ENCODE results near the gene FAM120A.
A peak's percentile ranks its signal among the peaks of the same experiment; 100 is the strongest.
"Not testable (repeated sequence)": the region's sequence is repeated elsewhere in the genome, so short reads cannot be mapped to it uniquely, and the experiment has no call there.

The FAM120A gene, protein sequence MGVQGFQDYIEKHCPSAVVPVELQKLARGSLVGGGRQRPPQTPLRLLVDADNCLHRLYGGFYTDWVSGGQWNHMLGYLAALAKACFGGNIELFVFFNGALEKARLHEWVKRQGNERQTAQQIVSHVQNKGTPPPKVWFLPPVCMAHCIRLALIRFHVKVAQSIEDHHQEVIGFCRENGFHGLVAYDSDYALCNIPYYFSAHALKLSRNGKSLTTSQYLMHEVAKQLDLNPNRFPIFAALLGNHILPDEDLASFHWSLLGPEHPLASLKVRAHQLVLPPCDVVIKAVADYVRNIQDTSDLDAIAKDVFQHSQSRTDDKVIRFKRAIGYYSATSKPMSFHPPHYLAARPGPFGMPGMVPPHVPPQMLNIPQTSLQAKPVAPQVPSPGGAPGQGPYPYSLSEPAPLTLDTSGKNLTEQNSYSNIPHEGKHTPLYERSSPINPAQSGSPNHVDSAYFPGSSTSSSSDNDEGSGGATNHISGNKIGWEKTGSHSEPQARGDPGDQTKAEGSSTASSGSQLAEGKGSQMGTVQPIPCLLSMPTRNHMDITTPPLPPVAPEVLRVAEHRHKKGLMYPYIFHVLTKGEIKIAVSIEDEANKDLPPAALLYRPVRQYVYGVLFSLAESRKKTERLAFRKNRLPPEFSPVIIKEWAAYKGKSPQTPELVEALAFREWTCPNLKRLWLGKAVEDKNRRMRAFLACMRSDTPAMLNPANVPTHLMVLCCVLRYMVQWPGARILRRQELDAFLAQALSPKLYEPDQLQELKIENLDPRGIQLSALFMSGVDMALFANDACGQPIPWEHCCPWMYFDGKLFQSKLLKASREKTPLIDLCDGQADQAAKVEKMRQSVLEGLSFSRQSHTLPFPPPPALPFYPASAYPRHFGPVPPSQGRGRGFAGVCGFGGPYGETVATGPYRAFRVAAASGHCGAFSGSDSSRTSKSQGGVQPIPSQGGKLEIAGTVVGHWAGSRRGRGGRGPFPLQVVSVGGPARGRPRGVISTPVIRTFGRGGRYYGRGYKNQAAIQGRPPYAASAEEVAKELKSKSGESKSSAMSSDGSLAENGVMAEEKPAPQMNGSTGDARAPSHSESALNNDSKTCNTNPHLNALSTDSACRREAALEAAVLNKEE

DNA sequence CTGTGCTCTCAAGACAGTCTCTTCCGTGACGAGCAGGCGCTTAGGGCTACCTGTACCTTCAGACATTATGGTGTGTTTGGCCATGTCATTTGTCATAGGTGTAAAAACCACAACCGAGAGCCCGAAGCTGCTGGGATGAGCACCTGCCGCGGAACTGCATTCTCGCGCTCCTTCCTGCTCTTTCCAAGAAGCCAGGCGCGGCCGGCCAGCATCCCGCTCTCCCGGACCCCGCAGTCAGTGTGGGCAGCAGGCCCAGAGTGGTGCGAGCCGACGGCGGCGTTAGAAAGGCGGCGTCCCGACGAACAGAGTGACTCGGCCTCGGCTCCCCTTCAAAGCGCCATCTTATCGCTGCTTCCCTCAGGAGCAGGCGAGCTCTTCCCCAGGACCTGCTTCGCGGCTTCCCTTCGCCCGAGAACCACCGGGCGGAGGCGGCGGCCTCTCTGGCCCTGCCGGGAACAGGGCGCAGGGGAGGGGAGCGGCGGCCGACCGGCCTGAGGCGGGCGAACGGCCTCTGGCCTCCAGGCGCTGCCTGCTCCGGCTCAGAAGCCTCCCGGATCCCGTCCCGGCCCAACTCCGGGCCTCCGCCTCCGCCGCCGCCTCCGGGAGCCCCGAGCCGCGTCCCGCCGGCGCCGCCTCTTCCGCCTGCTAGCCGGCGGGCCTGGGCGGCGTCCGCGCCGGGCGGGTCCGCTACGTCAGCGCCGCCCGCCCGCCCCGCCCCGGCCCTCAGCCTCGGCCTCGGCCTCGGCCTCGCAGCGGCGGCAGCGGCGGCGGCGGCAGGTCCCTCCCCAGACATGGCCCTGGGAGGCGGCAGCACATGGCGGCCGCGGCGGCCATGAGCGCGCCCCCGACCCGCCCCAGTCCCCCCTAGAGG is at the start of gene FAM120A:
TSS of gene FAM120A (plus strand) at position 741 of the 871 bp plus-strand sequence. CDS start 231 bp downstream, outside the sequence.
- H3K4me3 ChIP-seq: peak within 1 kb of the TSS; percentile 79 to 98 (median 87)
- peak within 1 kb of the TSS; percentile 89 to 100 (median 97) for H3K27ac ChIP-seq

DNA sequence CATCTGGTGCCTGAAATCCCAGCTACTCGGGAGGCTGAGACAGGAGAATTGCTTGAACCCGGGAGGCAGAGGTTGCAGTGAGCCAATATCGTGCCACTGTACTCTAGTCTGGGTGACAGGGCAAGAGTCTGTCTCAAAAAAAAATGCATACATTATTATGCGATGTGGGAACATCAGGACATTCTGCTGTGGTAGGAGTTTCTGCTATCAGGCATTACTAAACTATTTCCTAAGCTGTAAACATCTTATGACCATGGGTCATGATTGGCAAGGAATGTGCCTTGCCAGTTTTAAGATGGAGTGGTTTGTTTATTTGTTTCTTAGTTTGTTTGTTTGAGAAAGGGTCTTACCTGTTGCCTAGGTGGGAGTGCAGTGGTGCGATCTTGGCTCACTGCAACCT is 45.1 kb upstream of the FAM120A start:
- Histone ChIP-seq H3K27ac (no peak overlapping the region), H3K4me3 (no peak overlapping the region)

DNA sequence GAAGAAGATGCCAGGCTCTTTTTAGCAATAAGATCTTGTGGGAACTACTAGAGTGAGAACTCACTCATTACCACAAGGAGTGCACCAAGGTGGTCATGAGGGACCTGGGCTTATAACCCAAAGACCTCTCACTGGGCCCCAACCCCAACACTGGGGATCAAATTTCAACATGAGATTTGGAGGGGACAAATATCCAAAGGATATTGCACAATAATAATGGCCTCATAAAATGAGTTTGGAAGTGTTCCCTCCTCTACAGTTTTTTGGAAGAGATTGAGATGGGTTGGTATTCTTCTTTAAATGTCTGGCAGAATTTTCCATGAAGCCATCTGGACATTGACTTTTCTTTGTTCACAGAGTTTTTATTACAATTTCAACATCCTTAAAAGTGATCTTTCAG is 38.0 kb upstream of the FAM120A start:
- Histone ChIP-seq H3K4me3 (no peak overlapping the region), H3K27ac (no peak overlapping the region)

DNA sequence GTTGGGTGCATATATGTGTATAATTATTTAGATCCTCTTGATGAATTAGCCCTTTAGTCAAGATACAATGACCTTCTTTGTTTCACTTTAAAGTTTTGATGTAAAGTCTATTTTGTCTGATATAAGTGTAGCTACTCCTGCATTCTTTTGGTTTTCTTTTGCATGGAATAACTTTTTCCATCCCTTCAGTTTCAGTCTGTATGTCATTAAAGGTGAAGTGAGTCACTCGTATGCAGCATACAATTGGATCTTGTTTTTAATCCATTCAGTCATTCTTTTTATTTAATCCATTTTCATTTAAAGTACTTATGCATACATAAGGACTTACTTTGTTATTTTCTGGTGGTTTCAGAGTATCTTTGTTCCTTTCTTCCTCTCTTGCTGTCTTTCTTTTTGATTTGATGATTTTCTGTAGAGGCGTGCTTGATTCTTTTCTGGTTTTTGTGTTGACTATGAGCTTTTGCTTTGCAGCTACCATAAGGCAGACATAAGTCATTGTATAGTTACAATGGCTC is 36.3 kb upstream of the FAM120A start:
- no peak overlapping the region for H3K27ac ChIP-seq

DNA sequence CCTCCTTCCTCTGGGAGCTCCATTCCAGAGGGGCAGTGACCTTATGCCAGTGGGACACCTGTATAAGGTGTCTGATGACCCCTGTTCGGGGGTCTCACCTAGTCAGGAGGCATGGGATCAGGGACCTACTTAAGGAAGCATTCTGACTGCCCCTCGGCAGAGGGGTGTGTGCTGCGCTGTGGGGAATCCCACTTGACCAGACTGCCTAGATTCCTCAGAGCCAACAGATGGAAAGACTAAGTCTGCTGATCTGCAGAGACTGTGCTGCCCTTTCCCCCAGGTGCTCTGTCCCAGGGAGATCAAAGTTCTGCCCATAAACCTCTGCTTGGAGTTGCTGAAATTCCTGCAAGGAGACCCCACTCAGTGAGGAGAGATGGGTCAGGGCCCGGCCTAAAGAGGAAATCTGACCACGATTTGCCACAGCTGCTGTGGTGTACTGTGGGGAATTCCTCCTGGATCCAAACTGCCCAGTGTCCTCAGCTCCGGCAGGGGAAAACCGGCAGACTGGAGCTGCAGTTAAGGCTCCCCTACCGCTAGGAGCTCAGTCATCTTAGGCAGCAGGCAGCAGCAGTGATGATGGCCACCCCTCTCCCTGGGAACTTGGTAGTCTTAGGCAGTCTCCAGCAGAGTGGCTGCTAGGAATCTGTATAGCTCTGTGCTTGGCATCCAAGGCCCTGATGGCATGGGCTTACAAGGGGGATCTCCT is 34.8 kb upstream of the FAM120A start:
- H3K4me3 ChIP-seq: no peak overlapping the region
- H3K27ac ChIP-seq: no peak overlapping the region

More for the DNA sequence above, 36.3 kb upstream of the FAM120A start:
- no peak overlapping the region for H3K4me3 ChIP-seq

DNA sequence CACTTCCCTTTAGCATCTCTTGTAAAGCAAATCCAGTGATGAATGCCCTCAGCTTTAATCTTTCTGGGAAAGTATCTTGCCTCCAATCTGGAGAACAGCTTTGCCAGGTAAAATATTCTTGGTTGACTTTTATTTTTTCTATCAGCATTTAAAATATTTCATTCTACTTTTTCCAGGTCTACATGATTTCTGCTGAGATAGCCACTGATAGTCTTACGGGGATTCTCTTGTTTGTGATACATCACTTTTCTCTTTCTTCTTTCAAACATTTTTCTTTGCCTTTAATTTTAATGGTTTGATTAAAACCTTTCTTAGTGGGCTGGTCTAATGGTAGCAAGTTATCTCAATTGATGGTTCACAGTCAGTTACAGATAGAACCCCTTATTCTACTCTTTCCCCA is 33.9 kb upstream of the FAM120A start:
- no peak overlapping the region for H3K4me3 ChIP-seq
- H3K27ac ChIP-seq: no peak overlapping the region

DNA sequence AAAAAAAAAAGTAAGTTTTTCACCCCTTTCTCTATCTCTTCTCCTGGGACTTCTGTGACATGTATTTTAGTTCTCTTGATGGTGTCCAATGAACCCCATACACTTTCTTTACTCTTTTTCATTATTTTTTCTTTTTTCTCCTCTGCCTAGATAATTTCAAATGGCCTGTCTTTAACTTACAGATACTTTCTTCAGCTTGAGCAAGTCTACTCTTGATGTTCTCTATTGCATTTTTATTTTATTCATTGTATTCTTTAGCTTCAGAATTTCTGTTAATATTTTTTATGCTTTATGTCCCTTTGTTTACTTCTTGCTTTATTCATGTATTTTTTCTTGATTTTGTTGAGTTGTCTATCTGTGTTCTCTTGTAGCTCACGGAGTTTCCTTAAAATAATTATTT is 32.5 kb upstream of the FAM120A start:
- no peak overlapping the region for H3K27ac ChIP-seq
- no peak overlapping the region for H3K4me3 ChIP-seq

DNA sequence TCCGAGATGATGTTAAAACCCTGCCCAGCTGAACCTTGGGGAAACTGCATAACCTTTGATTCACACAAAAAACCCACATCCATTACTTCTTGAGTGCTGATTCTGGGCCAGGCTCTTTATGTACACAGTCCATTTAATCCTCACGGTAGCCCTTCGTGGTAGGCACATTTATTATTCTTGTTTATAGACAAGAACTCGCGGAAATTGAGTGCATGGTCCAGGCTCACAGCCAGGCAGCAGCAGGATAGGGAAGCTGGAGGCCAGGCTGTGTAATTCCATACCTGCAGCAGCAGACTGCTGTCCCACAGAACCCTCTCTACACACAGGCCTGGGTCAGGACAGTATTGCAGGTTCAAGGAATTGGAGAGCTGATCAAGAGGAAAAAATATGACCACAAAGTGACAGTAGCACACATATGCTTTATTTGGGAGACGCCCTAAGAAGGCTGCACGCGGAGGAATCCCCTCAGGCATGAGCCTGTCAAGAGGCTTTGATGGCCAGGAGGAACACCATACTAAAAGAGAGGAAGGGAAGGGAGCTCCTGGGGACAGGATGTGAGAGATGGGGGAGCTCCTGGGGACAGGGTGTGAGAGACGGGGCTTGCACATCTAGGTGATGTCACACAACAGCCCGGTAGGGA is 28.4 kb upstream of the FAM120A start:
- Histone ChIP-seq H3K27ac (no peak overlapping the region), H3K4me3 (no peak overlapping the region)

DNA sequence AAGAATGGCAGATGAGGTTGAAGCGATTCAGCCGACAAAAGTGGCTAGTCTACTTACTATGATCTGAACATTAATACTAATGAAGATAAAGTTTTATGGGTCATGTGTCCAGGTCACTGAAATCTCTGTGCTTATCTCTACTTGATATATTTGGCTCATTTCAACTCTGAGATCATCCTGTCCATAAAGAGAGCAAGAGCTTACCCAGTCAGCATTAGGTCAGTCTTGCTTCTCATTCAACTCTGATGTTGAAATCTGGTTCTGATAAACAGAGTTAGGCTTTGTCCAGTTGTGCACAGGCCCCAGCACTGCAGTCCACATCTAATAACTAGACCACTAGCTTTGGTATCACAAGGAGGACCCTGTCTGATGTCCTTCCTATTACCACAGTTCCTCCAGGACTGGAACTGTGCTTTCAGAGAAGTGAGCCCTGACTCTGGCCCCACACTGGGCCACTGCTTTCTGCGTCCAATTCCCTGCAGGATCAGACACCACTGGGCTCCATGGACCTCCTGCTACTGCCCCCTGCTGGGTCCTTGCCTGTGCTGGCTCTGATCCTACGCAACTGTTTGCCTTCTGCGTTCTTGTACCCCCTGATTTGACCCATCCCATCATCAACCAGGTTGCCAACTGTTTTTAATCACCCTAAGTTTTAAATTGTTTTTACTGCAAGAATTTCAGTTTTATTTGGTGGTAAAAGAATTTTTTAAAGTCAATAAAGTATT is 23.7 kb upstream of the FAM120A start:
- Histone ChIP-seq H3K4me3 (no peak overlapping the region), H3K27ac (no peak overlapping the region)

DNA sequence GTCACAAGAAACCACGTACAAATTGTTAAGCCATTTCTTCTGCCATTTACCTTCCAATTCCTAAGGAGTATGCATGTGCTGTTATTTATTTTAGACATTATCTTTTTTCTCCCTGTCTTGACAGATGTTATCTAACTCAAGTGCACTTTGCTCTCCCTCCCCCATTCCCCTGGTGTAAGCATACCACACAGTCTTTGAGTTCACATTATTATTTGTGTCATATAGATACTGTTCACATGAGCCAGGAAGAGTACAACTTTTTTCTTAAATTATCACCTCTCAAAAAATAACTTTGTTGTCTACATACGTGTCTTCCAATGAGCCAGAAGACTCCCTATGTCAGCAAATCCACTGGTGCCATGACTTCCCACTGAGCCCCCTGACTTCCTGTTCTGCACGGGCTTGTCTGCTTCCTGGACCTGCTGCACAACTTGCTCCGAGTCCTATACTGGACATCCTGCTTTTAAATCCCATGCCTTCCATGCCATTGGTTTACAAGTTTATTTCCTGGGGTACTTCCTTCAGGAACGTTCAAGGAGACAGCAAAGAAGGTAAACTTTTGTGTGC is 19.9 kb upstream of the FAM120A start:
- no peak overlapping the region for H3K4me3 ChIP-seq
- no peak overlapping the region for H3K27ac ChIP-seq

DNA sequence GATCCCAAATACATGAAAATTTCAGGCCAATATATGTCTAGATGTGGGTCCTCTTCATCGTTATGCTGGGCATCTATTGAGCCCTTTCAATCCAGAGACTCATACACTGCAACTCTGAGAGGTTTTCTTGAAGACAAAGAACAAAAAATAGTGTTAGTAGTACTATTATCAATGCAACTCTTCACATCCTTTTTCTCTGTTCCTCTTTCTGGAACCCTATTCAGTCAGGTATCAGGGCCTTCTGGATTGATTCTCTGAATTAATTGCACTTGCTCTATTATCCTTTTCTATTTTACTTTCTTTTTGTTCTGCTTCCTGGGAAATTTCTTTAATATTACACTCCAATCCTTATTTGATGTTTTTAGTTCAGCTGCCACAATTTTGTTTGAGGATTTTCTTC is 18.5 kb upstream of the FAM120A start:
- Histone ChIP-seq H3K4me3 (no peak overlapping the region), H3K27ac (no peak overlapping the region)

DNA sequence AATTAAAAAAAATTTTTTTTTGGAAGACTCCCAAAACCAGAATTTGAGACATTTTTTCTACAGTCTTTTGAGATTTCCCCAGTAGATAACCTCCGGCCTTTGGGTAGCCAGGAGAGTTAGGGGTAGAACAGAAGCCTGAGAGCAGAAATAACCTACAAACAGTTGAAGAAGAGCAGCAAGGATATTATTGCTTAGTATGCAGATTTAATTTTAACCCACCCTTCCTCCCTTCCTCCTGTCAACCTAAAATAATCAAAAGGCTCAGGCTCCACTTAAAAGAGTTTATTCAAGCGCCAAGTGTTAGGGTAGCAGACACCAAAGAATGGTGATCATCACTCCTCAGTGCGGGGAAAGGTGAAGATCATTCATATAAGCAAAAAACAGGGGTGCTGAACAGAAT is 17.4 kb upstream of the FAM120A start:
- Histone ChIP-seq H3K4me3 (no peak overlapping the region), H3K27ac (no peak overlapping the region)

DNA sequence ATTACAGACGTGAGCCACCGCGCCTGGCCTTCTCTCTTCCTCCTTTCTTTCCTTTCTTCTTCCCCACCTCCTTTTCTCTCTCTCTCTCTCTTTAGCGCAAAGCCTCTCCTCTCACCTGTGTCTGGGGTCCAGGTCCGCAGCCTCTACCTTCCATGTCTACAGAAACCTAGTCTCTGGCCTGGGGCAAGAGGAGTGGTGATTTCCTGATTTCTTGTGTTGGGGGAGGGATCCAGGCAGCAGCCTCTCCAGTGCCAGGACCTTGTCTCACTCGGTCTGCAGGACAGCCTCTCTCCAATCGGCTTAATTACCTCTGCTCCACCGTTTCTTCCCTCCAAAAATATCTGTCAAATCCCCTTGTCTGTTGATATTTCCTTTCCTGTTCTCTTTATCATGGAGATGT is 16.1 kb upstream of the FAM120A start:
- Histone ChIP-seq H3K4me3 (no peak overlapping the region), H3K27ac (no peak overlapping the region)

DNA sequence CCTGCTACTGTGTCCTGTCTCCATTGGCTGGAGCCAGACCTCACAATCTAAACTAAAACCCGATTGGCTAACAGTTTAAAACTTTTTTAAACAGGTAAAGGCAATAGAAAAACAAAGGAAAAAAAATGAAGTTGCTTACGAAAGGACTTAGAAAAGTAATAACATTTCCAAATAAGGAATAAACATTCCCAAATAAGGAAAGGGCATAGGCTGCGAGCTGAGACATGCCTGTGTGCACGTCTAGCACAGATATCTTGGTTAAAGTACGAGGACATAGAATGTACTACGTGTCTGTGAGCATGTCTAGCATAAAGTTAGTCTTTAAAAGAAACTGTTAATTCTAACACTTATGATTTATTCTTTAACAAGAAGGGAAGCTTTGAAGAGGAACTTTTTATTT is 15.3 kb upstream of the FAM120A start:
- Histone ChIP-seq H3K4me3 (no peak overlapping the region), H3K27ac (no peak overlapping the region)

DNA sequence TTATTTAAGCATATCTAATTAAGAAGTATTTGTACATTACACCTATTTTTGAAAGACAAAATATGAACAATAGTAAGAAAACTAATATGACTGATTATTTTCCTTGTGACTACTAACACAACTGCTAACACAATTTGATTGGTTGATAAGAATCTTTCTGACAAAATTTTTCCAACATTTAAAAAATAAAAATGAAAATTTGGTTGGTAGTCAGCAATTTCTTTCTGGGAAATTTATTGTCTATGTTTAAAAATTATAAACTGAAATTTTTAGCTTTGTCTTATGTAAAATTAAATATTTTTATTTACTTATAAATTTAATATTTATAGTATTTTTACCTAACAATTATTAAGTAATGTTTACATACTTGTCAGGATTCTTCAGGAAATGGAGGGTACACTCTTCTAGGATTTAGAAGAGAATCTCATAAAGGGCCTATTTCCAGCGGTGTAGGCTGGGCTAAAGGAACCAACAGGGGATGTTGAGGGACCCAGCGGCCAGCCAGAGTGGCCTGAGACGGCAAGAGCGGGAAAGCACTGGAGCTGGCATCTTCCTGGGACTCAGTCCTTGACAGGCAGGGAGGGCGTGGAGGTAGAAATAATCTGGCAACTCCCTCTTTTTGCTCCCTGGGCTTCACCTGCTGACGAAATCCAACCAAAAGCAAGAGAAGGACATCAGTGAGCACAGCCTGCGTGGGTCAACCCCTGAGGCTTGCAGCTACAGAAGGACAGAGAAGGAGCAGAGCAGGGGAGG is 14.7 kb upstream of the FAM120A start:
- H3K27ac ChIP-seq: no peak overlapping the region
- H3K4me3 ChIP-seq: no peak overlapping the region

DNA sequence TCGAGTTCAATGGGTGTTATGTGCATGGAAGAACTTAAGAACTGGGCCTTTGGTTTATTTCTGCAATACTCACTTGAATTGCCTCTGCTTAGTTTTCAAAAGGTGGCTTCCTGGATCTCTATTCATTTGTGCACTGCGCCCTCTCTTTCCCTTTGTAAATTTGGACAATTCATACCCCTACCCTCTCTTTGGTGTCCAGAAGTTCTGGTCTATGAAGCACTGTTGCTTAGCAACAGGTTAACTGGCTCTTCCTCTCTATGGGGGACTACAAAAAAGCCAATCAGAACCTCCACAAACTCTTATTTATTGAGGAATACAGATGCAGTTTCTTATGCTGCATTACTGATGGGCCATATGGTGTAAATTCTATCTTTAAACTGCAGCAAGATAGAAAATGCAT is 13.5 kb upstream of the FAM120A start:
- Histone ChIP-seq H3K4me3 (no peak overlapping the region), H3K27ac (no peak overlapping the region)

DNA sequence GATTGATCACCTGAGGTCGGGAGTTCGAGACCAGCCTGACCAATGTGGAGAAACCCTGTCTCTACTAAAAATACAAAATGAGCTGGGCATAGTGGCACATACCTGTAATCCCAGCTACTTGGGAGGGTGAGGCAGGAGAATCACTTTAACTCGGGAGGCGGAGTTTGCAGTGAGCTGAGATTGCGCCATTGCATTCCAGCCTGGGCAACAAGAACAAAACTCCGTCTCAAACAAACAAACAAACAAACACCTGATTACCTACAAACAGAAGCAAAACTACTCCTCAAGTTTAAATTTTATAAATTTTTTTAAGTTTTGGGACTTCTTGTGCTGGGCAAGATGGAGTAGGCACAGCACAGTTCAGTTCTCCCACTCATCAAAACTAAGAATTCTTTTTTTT is 12.2 kb upstream of the FAM120A start:
- not testable (repeated sequence) for H3K4me3 ChIP-seq, H3K27ac ChIP-seq

All from skin epidermis (tissue), 12 donors.